Smooth muscle cell (in vitro differentiated cells): Measurements from ENCODE around the gene HOXB6. TPM values are rescaled to one million over a fixed set of nuclear protein-coding genes. Genes with fewer than 3 reads are reported as not detected.

Experiments used
- DNase-seq: peaks from one replicate; lab custom pipeline; 2025; ENCODE audit not compliant: unreplicated experiment; lab: John Stamatoyannopoulos, UW
- H2AFZ ChIP-seq: fragments of 200-600 bp; sonication (generic); 2 replicates; pipeline ENCODE4 v1.6.0; 2016; ENCODE audit warnings: antibody characterized with exemption, low read depth, mild to moderate bottlenecking
- H3F3A ChIP-seq: fragments of 200-600 bp; sonication (generic); 2 replicates; pipeline ENCODE4 v1.6.0; 2017; ENCODE audit warnings: antibody characterized with exemption, low read depth
- H3K27ac ChIP-seq: fragments of 200-600 bp; sonication (generic); 2 replicates; pipeline ENCODE4 v1.5.1; 2016; ENCODE audit warnings: low read depth, mild to moderate bottlenecking
- H3K27me3 ChIP-seq: fragments of 200-600 bp; sonication (generic); 2 replicates; pipeline ENCODE4 v1.6.1; 2016; ENCODE audit warnings: low read depth, mild to moderate bottlenecking
- H3K36me3 ChIP-seq: fragments of 200-600 bp; sonication (generic); 2 replicates; pipeline ENCODE4 v1.5.1; 2016; ENCODE audit warnings: low read depth
- H3K4me1 ChIP-seq: fragments of 200-600 bp; sonication (generic); 2 replicates; pipeline ENCODE4 v1.5.1; 2016; ENCODE audit warnings: low read depth
- H3K4me2 ChIP-seq: fragments of 200-600 bp; sonication (generic); 2 replicates; pipeline ENCODE4 v1.6.0; 2016; ENCODE audit warnings: mild to moderate bottlenecking
- H3K4me3 ChIP-seq: fragments of 200-600 bp; sonication (generic); 2 replicates; pipeline ENCODE4 v1.5.1; 2016; ENCODE audit warnings: mild to moderate bottlenecking
- H3K79me2 ChIP-seq: fragments of 200-600 bp; sonication (generic); 2 replicates; pipeline ENCODE4 v1.6.0; 2016; ENCODE audit warnings: low read depth, mild to moderate bottlenecking
- H3K9ac ChIP-seq: fragments of 200-600 bp; sonication (generic); 2 replicates; pipeline ENCODE4 v1.6.0; 2016; ENCODE audit warnings: low read depth
- H3K9me3 ChIP-seq: fragments of 200-600 bp; sonication (generic); replicated peaks from 2 replicates; pipeline ENCODE4 v1.5.1; 2016; ENCODE audit warnings: low read depth
- H4K20me1 ChIP-seq: fragments of 200-600 bp; sonication (generic); 2 replicates; pipeline ENCODE4 v1.6.0; 2016; ENCODE audit warnings: low read depth
- CTCF ChIP-seq: fragments of 200-600 bp; sonication (generic); IDR thresholded peaks from 2 replicates; pipeline ENCODE4 v1.5.1; 2017; ENCODE audit warnings: borderline replicate concordance, mild to moderate bottlenecking, antibody characterized with exemption; ENCODE audit not compliant: insufficient read depth, poor library complexity, severe bottlenecking
- WGBS: methylation state at CpG from one replicate; pipeline ENCODE4 v1.1.7; 2016; ENCODE audit warnings: low lambda C conversion rate; 5-methylcytosine and 5-hydroxymethylcytosine counted together
- polyA plus RNA-seq: library from polyadenylated mRNA; unstranded; fragments of >200 nt; fragmentation: Nextera tagmentation; extraction: Ambion mirVana; gene quantifications from 2 replicates; pipeline ENCODE4 v1.2.1, GENCODE V29; 2016
- total RNA-seq: library from RNA; depleted of rRNA; stranded (reverse); fragments of >200 nt; gene quantifications from 2 replicates; pipeline ENCODE4 v1.2.3, GENCODE V29; 2014

The HOXB6 gene
- total and polyA plus RNA-seq, 2 experiments from 2014 or later = 6.3 to 9.3 TPM

DNA sequence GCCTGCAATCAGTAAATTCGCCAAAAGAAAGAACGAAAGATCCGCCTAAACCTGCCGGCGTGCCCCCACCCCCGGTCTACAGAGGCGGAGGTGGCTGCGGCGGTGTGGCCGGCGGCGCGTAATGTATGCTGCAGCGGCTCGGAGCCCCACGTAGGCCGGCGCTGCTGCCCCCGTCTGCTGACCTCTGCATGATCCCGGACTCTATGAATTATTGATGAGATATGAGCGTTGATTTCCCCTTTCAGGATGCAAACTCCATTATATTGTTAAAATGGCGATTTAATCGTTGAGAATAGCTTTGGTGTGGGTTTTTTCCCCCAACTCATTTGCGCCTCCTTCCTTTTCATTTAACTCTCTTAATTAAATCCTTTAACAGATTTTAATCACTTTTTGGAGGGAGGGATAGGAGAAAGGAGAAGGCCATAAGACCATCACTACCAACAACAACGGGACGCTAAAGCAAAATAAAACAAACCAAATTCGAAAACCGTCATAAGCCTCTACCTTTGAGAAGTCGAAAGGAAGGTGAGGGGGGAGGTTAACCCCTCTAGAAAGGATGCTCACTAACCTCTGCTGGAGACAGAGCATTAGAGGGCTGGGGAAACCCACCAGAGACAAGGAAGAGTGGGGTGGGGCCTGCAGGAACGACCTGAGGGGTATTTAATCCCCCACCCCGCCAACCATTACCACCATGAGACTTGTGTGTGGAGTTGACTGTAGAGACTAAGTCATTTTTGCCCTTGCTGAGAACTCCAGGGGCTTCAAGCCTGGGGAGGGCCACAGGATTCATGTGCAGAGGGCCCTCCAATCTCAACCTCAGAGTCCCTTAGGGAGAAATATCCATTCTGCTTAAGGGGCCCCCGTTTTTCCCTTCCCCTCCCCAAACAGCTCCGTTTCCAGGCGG, 18.2 kb downstream of the HOXB6 start:
- peaks cover 99% of the 10 kb centered on the region for H4K20me1 ChIP-seq
- no peak overlapping the region for H3K9ac ChIP-seq
- peak overlapping the region; percentile 1 for H3K27ac ChIP-seq
- H3K36me3 ChIP-seq = no peaks in the 10 kb centered on the region
- TF ChIP-seq CTCF = no peak
- peak overlapping the region; percentile 86 for H3K4me2 ChIP-seq
- H2AFZ ChIP-seq = no peak overlapping the region
- 19% methylated on average over 34 of the region's 34 CpGs for WGBS
- no peaks in the 10 kb centered on the region for H3F3A ChIP-seq
- no peaks in the 10 kb centered on the region for H3K9me3 ChIP-seq
- H3K4me1 ChIP-seq = no peaks in the 10 kb centered on the region
- peaks cover 70% of the 10 kb centered on the region for H3K79me2 ChIP-seq
- DNase-seq = no peak
- peaks cover 77% of the 10 kb centered on the region for H3K27me3 ChIP-seq
- peak overlapping the region; percentile 58 for H3K4me3 ChIP-seq

DNA sequence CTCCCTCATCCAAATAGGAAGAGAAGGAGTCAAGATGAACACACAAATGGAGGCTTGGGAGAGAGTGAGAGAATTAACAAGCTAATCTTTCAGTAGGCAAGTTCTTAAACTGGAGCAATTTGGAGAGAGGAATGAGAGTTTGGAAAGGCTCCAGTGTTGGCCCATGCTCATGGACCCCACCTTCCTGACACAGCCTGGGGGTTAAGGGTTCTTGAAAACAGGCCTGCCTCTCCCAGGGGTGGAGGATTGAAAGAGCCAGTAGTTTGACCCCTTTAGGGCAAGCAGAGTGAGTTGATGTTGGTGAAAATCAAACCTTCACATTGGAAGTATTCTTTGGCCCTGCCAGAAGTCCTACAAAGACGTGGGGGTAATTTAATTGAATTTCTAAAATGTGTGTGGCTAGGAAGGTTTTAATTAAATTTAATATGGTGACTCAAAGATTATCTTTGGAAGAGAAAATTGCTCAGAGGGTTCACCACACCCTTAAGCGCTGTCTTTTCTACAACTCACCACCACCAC, 20.5 kb downstream of the HOXB6 start:
- no peak for TF ChIP-seq CTCF
- Histone ChIP-seq H2AFZ (no peak overlapping the region), H4K20me1 (peaks cover 99% of the 10 kb centered on the region), H3K36me3 (no peaks in the 10 kb centered on the region), H3K9me3 (no peaks in the 10 kb centered on the region), H3K27ac (no peak overlapping the region), H3K9ac (no peak overlapping the region), H3K79me2 (peaks cover 69% of the 10 kb centered on the region), H3K4me1 (no peaks in the 10 kb centered on the region), H3F3A (no peaks in the 10 kb centered on the region), H3K27me3 (peaks cover 87% of the 10 kb centered on the region), H3K4me3 (no peak overlapping the region), H3K4me2 (peak overlapping the region; percentile 86)
- DNase-seq = no peak
- 52% methylated on average over 2 of the region's 2 CpGs for WGBS

DNA sequence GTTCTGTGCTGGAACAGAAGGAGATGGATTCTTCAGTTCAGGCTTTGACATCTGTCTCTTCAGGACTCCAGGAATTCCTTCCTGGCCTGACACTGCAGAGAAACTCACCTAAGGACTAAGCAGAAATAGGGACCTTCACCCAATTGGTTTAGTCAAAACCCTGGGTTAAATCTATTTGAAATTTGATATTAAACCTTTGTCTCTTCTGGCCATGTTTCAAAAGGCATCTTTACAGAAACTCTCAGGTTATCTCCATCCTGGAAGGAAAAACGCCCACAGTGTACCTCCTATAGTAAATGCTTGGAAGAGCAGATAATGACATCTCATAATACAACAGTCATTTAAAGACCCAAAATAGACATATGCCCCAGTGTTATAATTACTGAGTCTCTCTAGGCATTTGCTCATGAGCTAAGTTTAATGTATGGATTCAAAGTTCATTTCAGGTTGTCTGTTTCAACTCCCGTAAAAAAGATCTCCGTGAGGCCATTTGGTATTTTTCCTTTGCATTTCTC, 21.0 kb downstream of the HOXB6 start:
- Histone ChIP-seq H3K79me2 (peaks cover 64% of the 10 kb centered on the region), H3K36me3 (no peaks in the 10 kb centered on the region), H3K9me3 (no peaks in the 10 kb centered on the region), H3K9ac (no peak overlapping the region), H3K4me2 (no peak overlapping the region), H4K20me1 (peaks cover 99% of the 10 kb centered on the region), H3F3A (no peaks in the 10 kb centered on the region), H3K4me3 (no peak overlapping the region), H2AFZ (no peak overlapping the region), H3K27ac (no peak overlapping the region), H3K27me3 (peaks cover 87% of the 10 kb centered on the region), H3K4me1 (no peaks in the 10 kb centered on the region)
- WGBS = 79% methylated on average over 3 of the region's 3 CpGs
- TF ChIP-seq CTCF = no peak
- DNase-seq = no peak
